Skeletal muscle tissue (tissue), 4 donors: ENCODE measurements around the gene FREM2. TPM values are rescaled to one million over a fixed set of nuclear protein-coding genes. Genes with fewer than 3 reads are reported as not detected.
A peak's percentile ranks its signal among the peaks of the same experiment; 100 is the strongest.

Experiments used
- H3K27ac ChIP-seq: one replicate; pipeline ENCODE4 v1.7.0; 2013; ENCODE audit warnings: mild to moderate bottlenecking, low read depth, low read length, inconsistent platforms
- H3K27me3 ChIP-seq, 3 donors: one replicate each; pipeline ENCODE4 v1.7.0; 2013; ENCODE audit warnings: low read length in 3 of 3; ENCODE audit not compliant: control insufficient read depth in 3 of 3, insufficient read depth in 3 of 3
- H3K36me3 ChIP-seq, 3 donors: one replicate each; pipeline ENCODE4 v1.7.0; 2013; ENCODE audit warnings: low read length in 3 of 3; ENCODE audit not compliant: control insufficient read depth in 3 of 3, insufficient read depth in 3 of 3
- H3K4me1 ChIP-seq, 3 donors: one replicate each; pipeline ENCODE4 v1.7.0; 2013; ENCODE audit warnings: low read length in 3 of 3, mild to moderate bottlenecking in 3 of 3; ENCODE audit not compliant: control insufficient read depth in 3 of 3, insufficient read depth in 3 of 3
- H3K4me3 ChIP-seq, 3 donors: one replicate each; pipeline ENCODE4 v1.7.0; 2013; ENCODE audit warnings: low read length in 3 of 3
- H3K9ac ChIP-seq, 3 donors: one replicate each; pipeline ENCODE4 v1.7.0; 2013; ENCODE audit warnings: low read length in 3 of 3, mild to moderate bottlenecking in 3 of 3, moderate library complexity in 2 of 3, low read depth in 1 of 3
- H3K9me3 ChIP-seq, 3 donors: one replicate each; pipeline ENCODE4 v1.7.0; 2013; ENCODE audit warnings: low read length in 3 of 3; ENCODE audit not compliant: control insufficient read depth in 3 of 3
- total RNA-seq: library from RNA; depleted of rRNA; stranded (reverse); fragments of >200 nt; gene quantifications from one replicate; pipeline ENCODE4 v1.2.3, GENCODE V29; 2014
- donor health status: Osteomylitis.

Gene FREM2
- total RNA-seq, 1 donor from 2014 or later, result 7.8 TPM

DNA sequence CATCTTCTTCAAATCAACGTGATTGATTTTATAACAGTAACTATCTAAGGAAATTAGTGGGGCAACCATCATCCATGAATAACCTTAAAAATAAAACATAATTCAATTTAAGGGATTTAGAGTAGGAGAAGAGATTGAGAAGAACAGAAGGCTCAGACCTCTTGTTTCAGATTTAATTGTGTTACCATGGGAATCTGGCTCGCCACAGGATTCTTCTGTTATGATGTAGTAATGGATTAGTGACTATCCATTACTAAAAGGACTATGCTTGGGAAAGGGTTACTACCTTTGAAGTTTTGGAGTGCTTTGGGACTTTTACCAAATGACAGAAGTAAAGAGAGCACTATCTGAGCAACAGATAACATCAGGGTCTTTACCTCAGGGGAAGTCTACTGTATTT is 13.2 kb downstream of the FREM2 start:
- H3K4me3 ChIP-seq, result no peak overlapping the region
- peaks cover 11 to 22% (median 15%) of the 10 kb centered on the region in 3 donors for H3K4me1 ChIP-seq
- no peaks in the 10 kb centered on the region for H3K36me3 ChIP-seq
- no peak overlapping the region for H3K27ac ChIP-seq
- no peaks in the 10 kb centered on the region for H3K9me3 ChIP-seq
- no peak overlapping the region for H3K9ac ChIP-seq
- H3K27me3 ChIP-seq, result no peaks in the 10 kb centered on the region

- peak overlapping the region; percentile 91 for H3K27ac ChIP-seq
- no peaks in the 10 kb centered on the region for H3K36me3 ChIP-seq
- peak overlapping the region; percentile 25 to 52 (median 41) for H3K9ac ChIP-seq
- H3K9me3 ChIP-seq, result no peaks in the 10 kb centered on the region
- peaks cover 5 to 15% (median 12%) of the 10 kb centered on the region in 3 donors for H3K4me1 ChIP-seq
- H3K27me3 ChIP-seq, result no peaks in the 10 kb centered on the region
- peak overlapping the region in 1 of 3 donors; percentile 44 for H3K4me3 ChIP-seq
These were observed 15.8 kb downstream of the FREM2 start for GRCh38 chr13:38702669-38703068.

GRCh38 chr13:38703255-38703654 is 16.4 kb downstream of the FREM2 start:
- peak overlapping the region; percentile 91 for H3K27ac ChIP-seq
- H3K9ac ChIP-seq, result peak overlapping the region; percentile 25 to 52 (median 36)
- H3K4me1 ChIP-seq, result peaks cover 5 to 11% (median 11%) of the 10 kb centered on the region in 3 donors
- no peaks in the 10 kb centered on the region for H3K36me3 ChIP-seq
- H3K4me3 ChIP-seq, result no peak overlapping the region
- H3K27me3 ChIP-seq, result no peaks in the 10 kb centered on the region
- H3K9me3 ChIP-seq, result no peaks in the 10 kb centered on the region

- Histone ChIP-seq H3K4me3 (no peak overlapping the region), H3K4me1 (peaks cover 1 to 9% (median 8%) of the 10 kb centered on the region in 3 donors), H3K36me3 (no peaks in the 10 kb centered on the region), H3K9me3 (no peaks in the 10 kb centered on the region), H3K9ac (no peak overlapping the region), H3K27ac (no peak overlapping the region), H3K27me3 (no peaks in the 10 kb centered on the region)
These were observed 18.5 kb downstream of the FREM2 start for GRCh38 chr13:38705365-38705764.

- H3K4me3 ChIP-seq, result no peak overlapping the region
These were observed 20.6 kb downstream of the FREM2 start for GRCh38 chr13:38707460-38707859.

DNA sequence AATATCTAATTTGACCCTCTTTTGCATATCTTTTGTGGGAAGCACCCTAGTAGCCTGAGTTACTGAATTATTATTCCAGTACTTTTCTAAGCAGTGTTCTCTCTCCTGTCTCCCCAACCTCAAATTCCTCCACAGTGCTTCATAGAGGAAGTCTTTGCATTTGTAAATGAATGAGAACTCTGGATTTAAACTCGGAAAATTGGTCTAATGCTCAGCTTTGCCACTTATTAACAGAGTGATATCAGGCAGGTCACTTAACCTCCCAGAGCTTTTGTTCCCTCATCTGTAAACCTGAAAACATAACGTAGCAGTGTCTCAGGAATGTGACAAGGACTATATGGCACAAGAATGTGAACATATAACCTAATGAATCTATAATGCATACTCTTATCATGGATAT is 26.2 kb downstream of the FREM2 start:
- no peak overlapping the region for H3K9ac ChIP-seq
- no peaks in the 10 kb centered on the region for H3K4me1 ChIP-seq
- no peaks in the 10 kb centered on the region for H3K9me3 ChIP-seq
- H3K36me3 ChIP-seq, result no peaks in the 10 kb centered on the region
- H3K27me3 ChIP-seq, result no peaks in the 10 kb centered on the region
- no peak overlapping the region for H3K27ac ChIP-seq
- no peak overlapping the region for H3K4me3 ChIP-seq

More at GRCh38 chr13:38707460-38707859, 20.6 kb downstream of the FREM2 start:
- no peaks in the 10 kb centered on the region for H3K36me3 ChIP-seq
- peaks cover 0 to 3% (median 2%) of the 10 kb centered on the region in 3 donors for H3K4me1 ChIP-seq
- H3K27me3 ChIP-seq, result no peaks in the 10 kb centered on the region
- H3K27ac ChIP-seq, result no peak overlapping the region
- no peak overlapping the region for H3K9ac ChIP-seq
- H3K9me3 ChIP-seq, result no peaks in the 10 kb centered on the region

DNA sequence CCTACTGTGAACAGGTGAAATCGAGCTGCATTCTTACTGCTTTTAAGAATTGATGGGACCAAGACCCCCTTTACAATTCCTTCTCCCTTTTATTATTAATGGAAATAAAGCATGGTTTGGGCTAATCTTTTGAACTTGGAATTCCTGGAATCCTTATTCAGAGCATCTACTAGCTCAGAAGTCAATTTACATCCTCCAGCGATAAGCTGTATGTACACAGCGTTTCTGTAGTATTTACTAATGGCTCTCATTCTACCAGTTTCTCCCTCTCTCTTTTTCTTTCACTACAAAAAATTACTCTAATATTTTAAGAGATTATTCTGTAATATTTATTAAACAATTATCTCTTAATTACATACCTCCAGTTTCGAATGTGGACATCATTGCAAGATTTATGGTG is 31.5 kb downstream of the FREM2 start:
- no peaks in the 10 kb centered on the region for H3K4me1 ChIP-seq
- H3K4me3 ChIP-seq, result no peak overlapping the region
- H3K36me3 ChIP-seq, result no peaks in the 10 kb centered on the region
- H3K9ac ChIP-seq, result no peak overlapping the region
- H3K27me3 ChIP-seq, result no peaks in the 10 kb centered on the region
- H3K9me3 ChIP-seq, result no peaks in the 10 kb centered on the region
- H3K27ac ChIP-seq, result no peak overlapping the region

GRCh38 chr13:38730332-38730731 is 43.5 kb downstream of the FREM2 start:
- Histone ChIP-seq H3K27ac (no peak overlapping the region), H3K36me3 (no peaks in the 10 kb centered on the region), H3K9me3 (no peaks in the 10 kb centered on the region), H3K4me3 (no peak overlapping the region), H3K4me1 (no peaks in the 10 kb centered on the region), H3K9ac (no peak overlapping the region), H3K27me3 (no peaks in the 10 kb centered on the region)

- Histone ChIP-seq H3K27ac (no peak overlapping the region), H3K4me3 (no peak overlapping the region), H3K36me3 (no peaks in the 10 kb centered on the region), H3K9me3 (no peaks in the 10 kb centered on the region), H3K27me3 (no peaks in the 10 kb centered on the region), H3K4me1 (no peaks in the 10 kb centered on the region), H3K9ac (no peak overlapping the region)
These were observed 46.3 kb downstream of the FREM2 start for GRCh38 chr13:38733146-38733545.

GRCh38 chr13:38735665-38736440 is 49.0 kb downstream of the FREM2 start:
- H3K4me3 ChIP-seq, result no peak overlapping the region
- no peak overlapping the region for H3K9ac ChIP-seq
- no peaks in the 10 kb centered on the region for H3K4me1 ChIP-seq
- no peaks in the 10 kb centered on the region for H3K9me3 ChIP-seq
- no peak overlapping the region for H3K27ac ChIP-seq
- no peaks in the 10 kb centered on the region for H3K36me3 ChIP-seq
- H3K27me3 ChIP-seq, result no peaks in the 10 kb centered on the region
